Upper lobe of left lung (tissue), 6 donors: ENCODE measurements around the gene ADAMTSL3. TPM values are rescaled to one million over a fixed set of nuclear protein-coding genes. Genes with fewer than 3 reads are reported as not detected.

Experiments used
- ATAC-seq, 2 donors: fragments of 200-7000 bp; cut with Tn5 transposase; one replicate each; pipeline ENCODE4 v1.9.1; 2022; ENCODE audit warnings: mild to moderate bottlenecking in 2 of 2, moderate library complexity in 2 of 2; ENCODE audit not compliant: low FRiP score in 2 of 2
- DNase-seq, 2 donors: peaks; one replicate each; pipeline ENCODE4 v3.0.0-alpha.2; 2019 to 2020
- H3K27ac ChIP-seq, 4 donors: fragments of 200-600 bp; sonication (generic); one replicate each; pipeline ENCODE4 v1.5.1; 2016 to 2019
- H3K27me3 ChIP-seq, 4 donors: fragments of 200-600 bp; sonication (generic); one replicate each; pipeline ENCODE4 v1.5.1; 2017 to 2019
- H3K36me3 ChIP-seq, 4 donors: fragments of 200-600 bp; sonication (generic); one replicate each; pipeline ENCODE4 v1.5.1; 2016 to 2019
- H3K4me1 ChIP-seq, 4 donors: fragments of 200-600 bp; sonication (generic); one replicate each; pipeline ENCODE4 v1.5.1; 2018 to 2019
- H3K4me3 ChIP-seq, 4 donors: fragments of 200-600 bp; sonication (generic); one replicate each; pipeline ENCODE4 v1.5.1; 2017 to 2019; ENCODE audit warnings: mild to moderate bottlenecking in 2 of 4, moderate library complexity in 1 of 4
- H3K9me3 ChIP-seq, 4 donors: fragments of 200-600 bp; sonication (generic); one replicate each; pipeline ENCODE4 v1.5.1; 2018 to 2019
- CTCF ChIP-seq, 6 experiments: fragments of 450-650 bp in 4 of 6; fragments of 200-600 bp in 2 of 6; sonication (generic) in 2 of 6; IDR thresholded peaks; one replicate each; pipeline ENCODE4 v1.5.1; 2016 to 2019; ENCODE audit warnings: antibody characterized with exemption in 6 of 6
- EP300 ChIP-seq, 4 donors: sonication (generic); formaldehyde crosslinking; IDR thresholded peaks; one replicate each; pipeline ENCODE4 v1.5.1; 2017; ENCODE audit warnings: antibody characterized with exemption in 4 of 4, control low read depth in 2 of 4
- POLR2A ChIP-seq, 4 donors: fragments of 450-650 bp; IDR thresholded peaks; one replicate each; pipeline ENCODE4 v1.5.1; 2016 to 2017; ENCODE audit warnings: antibody characterized with exemption in 4 of 4, mild to moderate bottlenecking in 2 of 4
- POLR2AphosphoS5 ChIP-seq, 2 donors: sonication (generic); formaldehyde crosslinking; IDR thresholded peaks; one replicate each; pipeline ENCODE4 v1.5.1; 2017; ENCODE audit warnings: antibody characterized with exemption in 2 of 2
- WGBS, 2 donors: methylation state at CpG; one replicate each; pipeline ENCODE4 v1.1.5; 2017 to 2018; 5-methylcytosine and 5-hydroxymethylcytosine counted together
- total RNA-seq, 6 donors: library from RNA; depleted of rRNA in 4 of 6; stranded (reverse); fragments of >200 nt in 4 of 6; gene quantifications; one replicate each; pipeline versions ENCODE4 v1.1.0 to v1.2.1, GENCODE V29; 2016 to 2021
- donor health status: DM: no; HTN: no; CAD: no; lungs with moderate emphysema.
- donor health status: DM: no; HTN: yes; CAD: no; lungs with severe emphysema.

Gene ADAMTSL3
- total RNA-seq, 6 donors from 2014 or later = 8.8 to 22.2 (median 11.7) TPM

- no peaks in the 10 kb centered on the region for H3K27me3 ChIP-seq
- no peaks in the 10 kb centered on the region for H3K36me3 ChIP-seq
- H3K4me1 ChIP-seq = no peaks in the 10 kb centered on the region
- no peak overlapping the region for H3K27ac ChIP-seq
- H3K9me3 ChIP-seq = no peaks in the 10 kb centered on the region
- TF ChIP-seq POLR2AphosphoS5 (IDR thresholded peaks at IDR 0.05) (no peak), POLR2A (IDR thresholded peaks at IDR 0.05) (no peak), CTCF (IDR thresholded peaks at IDR 0.05) (no peak), EP300 (IDR thresholded peaks at IDR 0.05) (no peak)
- no peak overlapping the region for H3K4me3 ChIP-seq
- no peak for ATAC-seq
- no peak for DNase-seq
Measured at GRCh38 chr15:83717010-83717409, 63.1 kb downstream of the ADAMTSL3 start.

- no peaks in the 10 kb centered on the region for H3K4me1 ChIP-seq
- H3K36me3 ChIP-seq = no peaks in the 10 kb centered on the region
- H3K27me3 ChIP-seq = no peaks in the 10 kb centered on the region
- WGBS, 2 donors = 83 to 88% methylated on average over 2 of the region's 2 CpGs
- ATAC-seq (no peak), DNase-seq (no peak)
- no peaks in the 10 kb centered on the region for H3K9me3 ChIP-seq
- no peak for TF ChIP-seq POLR2AphosphoS5 (IDR thresholded peaks at IDR 0.05)
- TF ChIP-seq POLR2A (IDR thresholded peaks at IDR 0.05) = no peak
- TF ChIP-seq EP300 (IDR thresholded peaks at IDR 0.05) = no peak
- no peak for TF ChIP-seq CTCF (IDR thresholded peaks at IDR 0.05)
- no peak overlapping the region for H3K4me3 ChIP-seq
- no peak overlapping the region for H3K27ac ChIP-seq
Measured at GRCh38 chr15:83720468-83720867, 66.5 kb downstream of the ADAMTSL3 start.

GRCh38 chr15:83721031-83721430 is 67.1 kb downstream of the ADAMTSL3 start:
- TF ChIP-seq POLR2AphosphoS5 (IDR thresholded peaks at IDR 0.05) = no peak
- ATAC-seq = no peak
- DNase-seq = no peak
- Histone ChIP-seq H3K9me3 (no peaks in the 10 kb centered on the region), H3K4me3 (no peak overlapping the region), H3K27ac (no peak overlapping the region), H3K27me3 (no peaks in the 10 kb centered on the region), H3K4me1 (no peaks in the 10 kb centered on the region), H3K36me3 (no peaks in the 10 kb centered on the region)

DNA sequence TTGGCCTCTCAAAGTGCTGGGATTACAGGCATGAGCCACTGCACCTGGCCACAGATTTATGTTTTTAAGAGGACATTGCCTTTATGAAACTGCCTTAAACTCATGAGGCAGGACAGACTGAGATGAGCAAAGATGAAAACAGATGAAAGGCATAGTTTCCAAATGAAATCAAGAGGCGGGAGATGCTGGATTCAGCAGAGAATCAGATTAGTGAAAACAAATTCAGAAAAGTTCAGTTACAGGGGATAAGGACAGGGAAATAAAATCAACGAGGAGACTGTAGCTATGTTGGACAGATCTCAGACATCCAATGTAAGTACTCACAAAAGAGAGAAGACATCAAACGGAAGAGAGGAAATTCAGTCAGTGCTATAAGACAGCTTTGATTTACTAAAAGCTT is 68.1 kb downstream of the ADAMTSL3 start:
- H3K27ac ChIP-seq = no peak overlapping the region
- no peaks in the 10 kb centered on the region for H3K9me3 ChIP-seq
- no peak for TF ChIP-seq CTCF (IDR thresholded peaks at IDR 0.05)
- TF ChIP-seq POLR2AphosphoS5 (IDR thresholded peaks at IDR 0.05) = no peak
- no peak for TF ChIP-seq POLR2A (IDR thresholded peaks at IDR 0.05)
- TF ChIP-seq EP300 (IDR thresholded peaks at IDR 0.05) = no peak
- 66% methylated on average over 3 of the region's 3 CpGs for WGBS, 2 donors
- no peak for ATAC-seq
- H3K27me3 ChIP-seq = no peaks in the 10 kb centered on the region
- H3K4me3 ChIP-seq = no peak overlapping the region
- no peak for DNase-seq
- no peaks in the 10 kb centered on the region for H3K4me1 ChIP-seq
- no peaks in the 10 kb centered on the region for H3K36me3 ChIP-seq

GRCh38 chr15:83723216-83723615 is 69.3 kb downstream of the ADAMTSL3 start:
- Histone ChIP-seq H3K36me3 (no peaks in the 10 kb centered on the region), H3K27ac (no peak overlapping the region), H3K4me1 (no peaks in the 10 kb centered on the region), H3K9me3 (no peaks in the 10 kb centered on the region), H3K4me3 (no peak overlapping the region), H3K27me3 (no peaks in the 10 kb centered on the region)
- 42 to 54% methylated on average over 1 of the region's 1 CpG for WGBS, 2 donors
- TF ChIP-seq POLR2AphosphoS5 (IDR thresholded peaks at IDR 0.05) = no peak
- TF ChIP-seq CTCF (IDR thresholded peaks at IDR 0.05) = no peak
- TF ChIP-seq POLR2A (IDR thresholded peaks at IDR 0.05) = no peak
- TF ChIP-seq EP300 (IDR thresholded peaks at IDR 0.05) = no peak
- DNase-seq (no peak), ATAC-seq (no peak)
